MV-4-11 (cell line): ENCODE data around the gene OR7C2.
"Not testable (repeated sequence)": the region's sequence is repeated elsewhere in the genome, so short reads cannot be mapped to it uniquely, and the experiment has no call there.

Source experiments
- DNase-seq: peaks from one replicate; lab custom pipeline; 2025; lab: John Stamatoyannopoulos, UW

Gene OR7C2

GRCh38 chr19:14941189-14941588 is at the start of gene OR7C2:
Gene OR7C2 (plus strand): TSS chr19:14941489. CDS start chr19:14941489, 0 bp downstream.
- DNase-seq: no peak

GRCh38 chr19:14901675-14902260 is 39.5 kb upstream of the OR7C2 start:
- DNase-seq: no peak

GRCh38 chr19:14906711-14907110 is 34.6 kb upstream of the OR7C2 start:
- DNase-seq: no peak

GRCh38 chr19:14915116-14915515 is 26.2 kb upstream of the OR7C2 start:
- no peak for DNase-seq

- DNase-seq: peak; percentile 28
Observed at GRCh38 chr19:14916848-14917247, 24.4 kb upstream of the OR7C2 start.

GRCh38 chr19:14933506-14933905 is 7.8 kb upstream of the OR7C2 start:
- no peak for DNase-seq

GRCh38 chr19:14940266-14940665 is 1.0 kb upstream of the OR7C2 start:
- no peak for DNase-seq

- peak; percentile 99 for DNase-seq
Observed at GRCh38 chr19:14943601-14944000, 2.3 kb downstream of the OR7C2 start.

- no peak for DNase-seq
Observed at GRCh38 chr19:14944456-14944855, 3.2 kb downstream of the OR7C2 start.

GRCh38 chr19:14949413-14949812 is 8.1 kb downstream of the OR7C2 start:
- DNase-seq: not testable (repeated sequence)

GRCh38 chr19:14949876-14950275 is 8.6 kb downstream of the OR7C2 start:
- DNase-seq: no peak

GRCh38 chr19:14950421-14950820 is 9.1 kb downstream of the OR7C2 start:
- no peak for DNase-seq

GRCh38 chr19:14952767-14953166 is 11.5 kb downstream of the OR7C2 start:
- no peak for DNase-seq

GRCh38 chr19:14954071-14954655 is 12.9 kb downstream of the OR7C2 start:
- no peak for DNase-seq

GRCh38 chr19:14957464-14957863 is 16.2 kb downstream of the OR7C2 start:
- no peak for DNase-seq

GRCh38 chr19:14959263-14959662 is 18.0 kb downstream of the OR7C2 start:
- no peak for DNase-seq

- no peak for DNase-seq
Observed at GRCh38 chr19:14961956-14962685, 20.8 kb downstream of the OR7C2 start.

GRCh38 chr19:14968247-14968646 is 27.0 kb downstream of the OR7C2 start:
- DNase-seq: no peak

- DNase-seq: no peak
Observed at GRCh38 chr19:14971474-14971873, 30.2 kb downstream of the OR7C2 start.

GRCh38 chr19:14972676-14973075 is 31.4 kb downstream of the OR7C2 start:
- no peak for DNase-seq

- DNase-seq: no peak
Observed at GRCh38 chr19:14974488-14974887, 33.2 kb downstream of the OR7C2 start.

- DNase-seq: no peak
Observed at GRCh38 chr19:14977128-14977527, 35.8 kb downstream of the OR7C2 start.

GRCh38 chr19:14978161-14978776 is 37.0 kb downstream of the OR7C2 start:
- no peak for DNase-seq
